Stimulated activated CD4-positive, alpha-beta T cell treated with anti-CD3 and anti-CD28 coated beads, Interleukin-1b, Interleukin-23, amount 100 ng/mL, for 48 hours (primary cell): ENCODE data around the gene CLIP3.
"Not testable (repeated sequence)": the region's sequence is repeated elsewhere in the genome, so short reads cannot be mapped to it uniquely, and the experiment has no call there.

Source experiments
- DNase-seq: peaks from one replicate; pipeline ENCODE4 v3.0.0-alpha.2; 2020

Gene CLIP3

GRCh38 chr19:36032251-36033104 lies at the start of gene CLIP3:
TSS of gene CLIP3 (minus strand) at chr19:36032873. CDS start at chr19:36032357, 516 bp downstream.
- peak; percentile 38 for DNase-seq

DNA sequence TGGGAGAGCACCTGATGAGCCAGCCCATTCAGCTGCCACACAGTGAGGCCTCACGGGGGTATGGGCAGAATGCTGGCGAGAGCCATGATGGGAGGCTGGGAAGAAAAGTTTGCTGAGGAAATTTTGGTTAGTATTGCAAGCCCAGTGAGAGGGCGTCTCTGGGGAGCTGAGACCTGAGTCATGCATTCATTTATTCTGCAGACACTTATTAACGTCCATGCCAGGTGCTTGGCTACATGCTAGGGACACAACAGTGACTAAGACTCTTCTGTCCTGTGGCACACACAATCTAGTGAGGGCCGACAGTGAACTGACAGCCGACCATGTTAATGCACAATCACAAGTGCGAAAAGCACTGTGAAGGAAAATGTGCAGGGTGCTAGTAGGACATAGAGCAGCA lies 49.2 kb upstream of the CLIP3 start:
- no peak for DNase-seq

DNA sequence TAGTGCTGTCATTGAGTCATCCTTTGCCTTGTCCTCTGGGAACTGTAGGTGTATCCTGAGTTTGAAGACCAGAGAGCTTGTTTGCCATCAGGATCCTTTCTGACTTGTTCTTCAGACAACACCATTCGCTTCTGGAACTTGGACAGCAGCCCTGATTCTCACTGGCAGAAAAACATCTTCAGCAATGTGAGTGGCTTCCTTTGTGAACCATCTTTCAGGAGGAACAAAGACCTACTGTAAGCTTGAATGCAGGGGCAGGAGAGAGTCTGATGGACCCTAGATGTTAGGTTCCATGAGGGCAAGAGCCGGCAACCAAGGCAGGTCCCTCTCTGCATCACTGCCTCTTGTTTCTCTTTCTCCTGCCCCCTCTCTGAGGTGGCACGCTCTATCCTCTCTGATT lies 48.7 kb upstream of the CLIP3 start:
- no peak for DNase-seq

GRCh38 chr19:36079389-36079945 lies 46.8 kb upstream of the CLIP3 start:
- DNase-seq, result no peak

DNA sequence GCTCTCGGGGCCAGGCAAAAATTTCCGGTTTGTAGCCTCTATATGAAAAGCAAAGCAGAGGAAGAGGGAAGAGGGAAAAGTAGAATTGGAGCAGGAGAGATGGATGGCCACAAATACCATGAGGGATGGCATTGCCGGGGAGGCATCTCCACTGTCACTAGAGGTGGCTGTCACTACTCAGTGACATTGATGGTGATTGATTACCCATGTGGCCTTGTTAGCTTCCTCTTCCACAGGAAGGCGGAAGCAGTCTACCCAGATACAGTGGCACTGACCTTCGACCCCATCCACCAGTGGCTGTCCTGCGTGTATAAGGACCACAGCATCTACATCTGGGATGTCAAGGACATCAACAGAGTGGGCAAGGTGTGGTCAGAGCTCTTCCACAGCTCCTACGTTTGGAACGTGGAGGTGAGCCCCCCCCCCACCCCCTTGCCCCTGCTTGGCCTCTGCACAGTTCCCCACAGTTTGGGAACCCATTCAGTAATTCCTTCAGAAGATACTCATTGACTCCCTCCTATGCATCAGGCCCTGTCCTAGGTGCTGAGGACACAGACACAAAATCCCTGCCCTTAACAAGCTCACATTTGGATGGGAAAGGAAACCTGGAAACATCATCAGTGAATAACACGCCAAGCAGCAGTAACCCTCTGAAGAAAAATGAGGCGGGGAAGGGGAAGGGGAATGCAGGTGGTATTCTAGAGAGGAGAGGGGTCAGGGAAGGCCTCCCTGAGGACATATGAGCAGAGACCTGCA lies 40.6 kb upstream of the CLIP3 start:
- DNase-seq, result no peak

- no peak for DNase-seq
Measured at GRCh38 chr19:36072081-36072480, 39.4 kb upstream of the CLIP3 start.

- not testable (repeated sequence) for DNase-seq
Measured at GRCh38 chr19:36068810-36069499, 36.3 kb upstream of the CLIP3 start.

DNA sequence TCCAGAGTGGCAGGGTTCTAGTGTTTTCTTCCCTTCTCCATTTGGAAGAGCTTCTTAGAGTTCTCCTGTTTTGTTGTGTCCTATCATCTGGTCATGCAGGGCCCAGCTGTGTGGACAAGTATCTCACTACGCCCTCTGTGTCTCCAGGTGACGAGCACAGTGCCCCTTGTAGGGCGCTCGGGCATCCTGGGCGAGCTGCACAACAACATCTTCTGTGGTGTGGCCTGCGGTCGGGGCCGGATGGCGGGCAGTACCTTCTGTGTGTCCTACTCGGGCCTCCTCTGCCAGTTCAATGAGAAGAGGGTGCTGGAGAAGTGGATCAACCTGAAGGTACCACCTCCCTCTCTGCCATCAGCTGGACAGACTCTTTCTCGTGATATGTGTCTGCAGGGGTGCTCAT lies 35.0 kb upstream of the CLIP3 start:
- no peak for DNase-seq

GRCh38 chr19:36064826-36065225 lies 32.2 kb upstream of the CLIP3 start:
- no peak for DNase-seq

- DNase-seq, result no peak
Measured at GRCh38 chr19:36061367-36061766, 28.7 kb upstream of the CLIP3 start.

DNA sequence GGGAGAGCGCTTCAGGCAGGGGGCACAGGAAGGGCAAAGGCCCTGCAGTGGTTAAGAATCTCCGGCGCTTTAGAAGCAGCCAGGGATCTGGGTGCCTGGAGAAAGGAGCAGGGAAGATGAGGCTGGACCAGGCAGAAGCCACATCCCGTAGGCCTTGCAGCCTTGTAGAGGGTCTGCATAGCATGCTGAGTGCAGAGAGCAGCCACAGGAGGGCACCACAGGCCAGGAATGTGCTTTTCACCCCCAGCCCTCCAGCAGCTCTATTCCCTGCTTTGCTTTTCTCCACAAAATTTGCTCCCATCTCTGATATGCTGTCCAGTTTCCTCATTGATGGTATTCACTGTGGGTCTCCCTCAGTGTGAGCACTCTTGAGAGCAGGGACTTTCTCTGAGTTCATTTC lies 27.8 kb upstream of the CLIP3 start:
- peak; percentile 13 for DNase-seq

- DNase-seq, result no peak
Measured at GRCh38 chr19:36059180-36059910, 26.7 kb upstream of the CLIP3 start.

GRCh38 chr19:36058481-36059179 lies 26.0 kb upstream of the CLIP3 start:
- no peak for DNase-seq

GRCh38 chr19:36054733-36055686 lies 22.3 kb upstream of the CLIP3 start, which contains the start of gene WDR62:
TSS of gene WDR62 (plus strand) at chr19:36054897. CDS start at chr19:36054972, 75 bp downstream.
- DNase-seq, result peak; percentile 95

- peak; percentile 100 for DNase-seq
Measured at GRCh38 chr19:36054119-36054732, 21.6 kb upstream of the CLIP3 start, which contains the start of gene THAP8. TSS of gene THAP8 (minus strand) at chr19:36054285. CDS start at chr19:36054217, 68 bp downstream.

DNA sequence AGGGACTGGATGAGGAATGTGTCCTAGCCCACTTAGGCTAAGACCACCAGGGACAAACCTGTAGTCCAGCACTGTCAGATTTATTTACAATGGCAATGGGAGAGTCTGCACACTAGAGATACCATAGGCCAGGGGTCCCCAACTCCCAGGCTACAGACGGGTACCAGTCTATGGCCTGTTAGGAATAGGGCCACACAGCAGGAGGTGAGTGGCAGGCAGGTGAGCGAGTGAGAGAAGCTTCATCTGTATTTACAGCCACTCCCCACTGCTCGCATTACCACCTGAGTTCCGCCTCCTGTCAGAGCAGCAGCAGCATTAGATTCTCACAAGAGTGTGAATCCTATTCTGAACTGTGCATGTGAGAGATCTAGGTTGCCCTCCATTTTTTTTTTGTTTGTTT lies 19.0 kb upstream of the CLIP3 start:
- DNase-seq, result no peak

- no peak for DNase-seq
Measured at GRCh38 chr19:36051236-36051635, 18.6 kb upstream of the CLIP3 start.

GRCh38 chr19:36049080-36049698 lies 16.5 kb upstream of the CLIP3 start:
- DNase-seq, result no peak

DNA sequence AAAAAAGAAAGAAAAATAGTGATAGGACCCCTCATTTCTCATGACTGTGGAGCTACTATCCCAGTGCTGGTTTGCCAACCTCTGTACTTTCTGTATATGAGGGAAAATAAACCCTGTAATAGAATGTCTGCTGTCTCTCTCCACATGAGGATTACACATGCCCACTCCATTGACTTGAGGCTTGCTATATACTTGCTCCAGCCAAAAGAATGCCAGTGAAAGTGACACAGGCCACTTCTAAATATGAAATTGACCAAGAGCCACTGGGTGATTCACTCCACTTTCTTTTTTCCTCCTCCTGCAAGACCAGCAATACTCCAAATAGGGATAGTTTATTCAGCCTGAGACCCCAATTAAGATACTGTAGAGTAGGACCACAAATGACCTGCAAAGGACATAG lies 15.2 kb upstream of the CLIP3 start:
- no peak for DNase-seq
